Activated naive CD4-positive, alpha-beta T cell treated with anti-CD3 and anti-CD28 coated beads, Interleukin-2, amount 50 U/mL, for 24 hours (primary cell): ENCODE measurements around the gene FBXL14.

ENCODE experiments used
- H3K27ac Mint-ChIP-seq: one replicate; pipeline ENCODE4 v1.8.0; 2021; ENCODE audit warnings: mild to moderate bottlenecking, mixed read lengths
- H3K27me3 Mint-ChIP-seq: one replicate; pipeline ENCODE4 v1.8.0; 2021; ENCODE audit warnings: mixed read lengths
- H3K36me3 Mint-ChIP-seq: one replicate; pipeline ENCODE4 v1.8.0; 2021; ENCODE audit warnings: mixed read lengths
- H3K4me1 Mint-ChIP-seq: one replicate; pipeline ENCODE4 v1.8.0; 2021; ENCODE audit warnings: mixed read lengths
- H3K4me3 Mint-ChIP-seq: one replicate; pipeline ENCODE4 v1.8.0; 2021; ENCODE audit warnings: mild to moderate bottlenecking, mixed read lengths
- H3K9me3 Mint-ChIP-seq: one replicate; pipeline ENCODE4 v1.8.0; 2021; ENCODE audit warnings: mixed read lengths

The FBXL14 gene

GRCh38 chr12:1528791-1529190, 65.6 kb downstream of the FBXL14 start:
- Mint-ChIP-seq H3K9me3 (no peaks in the 10 kb centered on the region), H3K4me3 (peak overlapping the region; percentile 11), H3K36me3 (peaks cover 2% of the 10 kb centered on the region), H3K27ac (no peak overlapping the region), H3K27me3 (peaks cover 52% of the 10 kb centered on the region), H3K4me1 (peaks cover 31% of the 10 kb centered on the region)

GRCh38 chr12:1527789-1528188, 66.6 kb downstream of the FBXL14 start:
- Mint-ChIP-seq H3K9me3 (no peaks in the 10 kb centered on the region), H3K27me3 (peaks cover 44% of the 10 kb centered on the region), H3K36me3 (peaks cover 2% of the 10 kb centered on the region), H3K27ac (no peak overlapping the region), H3K4me3 (no peak overlapping the region), H3K4me1 (peaks cover 21% of the 10 kb centered on the region)

GRCh38 chr12:1525858-1526257, 68.5 kb downstream of the FBXL14 start:
- no peak overlapping the region for H3K27ac Mint-ChIP-seq
- H3K36me3 Mint-ChIP-seq, result peaks cover 2% of the 10 kb centered on the region
- H3K9me3 Mint-ChIP-seq, result no peaks in the 10 kb centered on the region
- H3K4me1 Mint-ChIP-seq, result peaks cover 5% of the 10 kb centered on the region
- peaks cover 34% of the 10 kb centered on the region for H3K27me3 Mint-ChIP-seq
- H3K4me3 Mint-ChIP-seq, result no peak overlapping the region

- H3K9me3 Mint-ChIP-seq, result no peaks in the 10 kb centered on the region
- H3K27me3 Mint-ChIP-seq, result peaks cover 27% of the 10 kb centered on the region
- peaks cover under 1% of the 10 kb centered on the region for H3K36me3 Mint-ChIP-seq
- no peak overlapping the region for H3K27ac Mint-ChIP-seq
- no peak overlapping the region for H3K4me3 Mint-ChIP-seq
- no peaks in the 10 kb centered on the region for H3K4me1 Mint-ChIP-seq
These were observed 70.8 kb downstream of the FBXL14 start for GRCh38 chr12:1523558-1524050.

- Mint-ChIP-seq H3K9me3 (no peaks in the 10 kb centered on the region), H3K4me1 (no peaks in the 10 kb centered on the region), H3K4me3 (no peak overlapping the region), H3K36me3 (no peaks in the 10 kb centered on the region), H3K27me3 (peaks cover 23% of the 10 kb centered on the region), H3K27ac (no peak overlapping the region)
These were observed 71.3 kb downstream of the FBXL14 start for GRCh38 chr12:1523046-1523445.

GRCh38 chr12:1519642-1520041, 74.7 kb downstream of the FBXL14 start:
- H3K4me1 Mint-ChIP-seq, result no peaks in the 10 kb centered on the region
- no peak overlapping the region for H3K4me3 Mint-ChIP-seq
- no peaks in the 10 kb centered on the region for H3K36me3 Mint-ChIP-seq
- no peaks in the 10 kb centered on the region for H3K9me3 Mint-ChIP-seq
- H3K27me3 Mint-ChIP-seq, result peaks cover 5% of the 10 kb centered on the region
- H3K27ac Mint-ChIP-seq, result no peak overlapping the region

GRCh38 chr12:1518591-1519516, 75.5 kb downstream of the FBXL14 start:
- no peak overlapping the region for H3K4me3 Mint-ChIP-seq
- no peaks in the 10 kb centered on the region for H3K36me3 Mint-ChIP-seq
- H3K4me1 Mint-ChIP-seq, result no peaks in the 10 kb centered on the region
- H3K27ac Mint-ChIP-seq, result no peak overlapping the region
- no peaks in the 10 kb centered on the region for H3K9me3 Mint-ChIP-seq
- peaks cover 3% of the 10 kb centered on the region for H3K27me3 Mint-ChIP-seq

GRCh38 chr12:1517734-1518525, 76.5 kb downstream of the FBXL14 start:
- no peaks in the 10 kb centered on the region for H3K4me1 Mint-ChIP-seq
- H3K9me3 Mint-ChIP-seq, result no peaks in the 10 kb centered on the region
- H3K36me3 Mint-ChIP-seq, result no peaks in the 10 kb centered on the region
- peaks cover 2% of the 10 kb centered on the region for H3K27me3 Mint-ChIP-seq
- H3K4me3 Mint-ChIP-seq, result no peak overlapping the region
- H3K27ac Mint-ChIP-seq, result no peak overlapping the region

- Mint-ChIP-seq H3K9me3 (no peaks in the 10 kb centered on the region), H3K27ac (no peak overlapping the region), H3K27me3 (peaks cover 2% of the 10 kb centered on the region), H3K4me1 (peaks cover 5% of the 10 kb centered on the region), H3K36me3 (no peaks in the 10 kb centered on the region), H3K4me3 (no peak overlapping the region)
These were observed 77.4 kb downstream of the FBXL14 start for GRCh38 chr12:1517007-1517406.
